GM18873 (cell line): ENCODE results near the gene SSX2IP.
A peak's percentile ranks its signal among the peaks of the same experiment; 100 is the strongest.
"Not testable (repeated sequence)": the region's sequence is repeated elsewhere in the genome, so short reads cannot be mapped to it uniquely, and the experiment has no call there.

Experiments used
- ATAC-seq: cut with Tn5 transposase; IDR thresholded peaks from one replicate; pipeline ENCODE4 v1.9.1; 2021; ENCODE audit warnings: mild to moderate bottlenecking, moderate library complexity, moderate number of reproducible peaks; ENCODE audit not compliant: unreplicated experiment, low FRiP score

Gene SSX2IP

DNA sequence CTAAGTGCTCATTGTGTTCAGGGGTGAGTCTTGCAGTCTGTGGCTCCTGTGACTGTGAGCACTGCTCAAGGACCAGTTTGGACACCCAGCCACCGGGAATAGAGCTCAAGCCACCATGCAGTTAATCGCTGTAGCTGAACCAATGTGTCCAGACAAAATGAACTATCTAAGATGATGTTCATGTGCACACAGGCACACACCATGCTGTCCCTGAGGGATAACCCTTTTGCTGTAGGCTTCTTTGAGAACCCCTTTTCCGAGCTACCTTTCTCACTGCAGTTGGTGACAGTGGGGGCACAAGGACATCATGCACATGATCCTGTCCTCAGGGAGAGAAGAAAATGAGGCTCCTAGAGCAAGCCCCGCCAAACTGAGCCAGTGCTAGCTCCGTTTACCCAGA, 65.4 kb downstream of the SSX2IP start:
- ATAC-seq, result no peak

DNA sequence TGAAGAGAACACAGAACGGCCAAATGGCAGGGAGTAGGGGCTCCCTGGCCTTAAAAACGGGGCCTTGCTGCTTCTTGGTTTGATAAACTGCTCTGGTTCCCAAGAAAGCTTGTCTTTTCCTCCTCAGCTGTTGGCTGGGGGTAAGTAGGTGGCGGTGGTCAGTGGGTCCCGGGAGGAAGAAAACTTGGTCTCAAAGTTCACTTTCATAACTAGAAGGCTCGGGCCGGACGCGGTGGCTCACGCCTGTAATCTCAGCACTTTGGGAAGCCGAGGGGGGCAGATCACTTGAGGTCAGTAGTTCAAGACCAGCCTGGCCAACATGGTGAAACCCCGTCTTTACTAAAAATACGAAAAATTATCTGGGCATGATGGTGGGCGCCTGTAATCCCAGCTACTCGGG, 68.7 kb downstream of the SSX2IP start:
- no peak for ATAC-seq

GRCh38 chr1:84620720-84621313, 69.4 kb downstream of the SSX2IP start:
- peak; percentile 85 for ATAC-seq

GRCh38 chr1:84619383-84620102, 70.7 kb downstream of the SSX2IP start:
- no peak for ATAC-seq

- no peak for ATAC-seq
Measured at GRCh38 chr1:84617349-84617748, 72.9 kb downstream of the SSX2IP start.

DNA sequence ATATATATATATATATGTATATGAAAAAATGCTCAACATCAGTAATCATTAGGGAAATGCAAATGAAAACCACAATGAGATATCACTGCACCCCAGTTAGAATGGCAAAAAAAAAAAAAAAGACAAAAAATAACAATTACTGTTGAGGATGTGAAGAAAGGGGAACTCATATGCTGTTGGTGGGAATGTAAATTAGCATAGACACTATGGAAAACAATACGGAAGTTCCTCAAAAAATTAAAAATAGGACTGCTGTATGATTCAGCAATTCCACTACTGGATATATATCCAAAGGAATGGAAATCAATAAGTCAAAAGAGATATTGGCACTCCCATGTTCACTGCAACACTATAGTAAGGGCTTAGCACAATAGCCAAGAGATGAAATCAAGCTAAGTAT, 74.5 kb downstream of the SSX2IP start:
- ATAC-seq, result no peak

GRCh38 chr1:84613887-84614286, 76.4 kb downstream of the SSX2IP start:
- ATAC-seq, result no peak

GRCh38 chr1:84613026-84613425, 77.2 kb downstream of the SSX2IP start:
- no peak for ATAC-seq

DNA sequence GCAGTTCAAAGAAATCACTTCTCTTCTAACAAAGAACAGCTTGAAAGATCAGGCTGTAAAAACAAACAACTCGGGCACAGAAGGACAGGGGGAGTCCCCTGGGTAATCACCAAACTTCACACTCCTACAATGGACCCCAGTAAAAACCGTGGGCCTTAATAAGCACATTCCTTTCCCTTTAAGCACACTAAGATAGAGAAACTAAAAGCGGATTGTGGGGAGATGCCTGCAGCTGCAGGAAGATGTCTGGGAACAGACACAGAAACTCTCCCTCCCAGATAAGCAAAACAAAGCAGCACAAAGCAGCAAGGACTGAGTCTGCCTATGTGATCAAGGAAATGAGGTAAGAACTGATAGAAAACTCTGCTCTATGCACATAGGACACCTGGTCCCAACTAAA, 78.5 kb downstream of the SSX2IP start:
- ATAC-seq, result no peak

- no peak for ATAC-seq
Measured at GRCh38 chr1:84611091-84611490, 79.2 kb downstream of the SSX2IP start.

DNA sequence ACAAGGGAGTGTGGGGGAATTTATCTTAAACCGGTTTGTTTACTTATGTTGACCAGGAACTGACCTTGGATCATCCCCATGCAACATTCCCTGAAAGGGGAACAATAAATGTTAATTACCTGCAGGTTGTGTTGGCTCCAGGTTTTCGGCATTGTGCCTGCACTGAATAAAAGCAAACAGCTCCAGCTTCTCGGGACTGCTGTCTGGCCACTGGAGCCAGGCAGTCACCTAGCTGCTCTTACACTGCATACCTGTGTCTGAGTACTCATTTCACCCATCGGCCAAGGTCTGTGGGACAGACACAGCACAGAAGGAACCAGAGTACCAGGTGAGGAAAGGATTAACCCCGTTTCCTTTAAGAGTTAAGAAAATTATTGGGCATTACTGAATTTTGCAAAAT, 83.3 kb downstream of the SSX2IP start:
- no peak for ATAC-seq

- ATAC-seq, result no peak
Measured at GRCh38 chr1:84605157-84605556, 85.1 kb downstream of the SSX2IP start.

GRCh38 chr1:84603941-84604830, 86.1 kb downstream of the SSX2IP start:
- ATAC-seq, result no peak

GRCh38 chr1:84603223-84603622, 87.0 kb downstream of the SSX2IP start:
- ATAC-seq, result no peak

GRCh38 chr1:84600796-84601195, 89.5 kb downstream of the SSX2IP start:
- no peak for ATAC-seq

DNA sequence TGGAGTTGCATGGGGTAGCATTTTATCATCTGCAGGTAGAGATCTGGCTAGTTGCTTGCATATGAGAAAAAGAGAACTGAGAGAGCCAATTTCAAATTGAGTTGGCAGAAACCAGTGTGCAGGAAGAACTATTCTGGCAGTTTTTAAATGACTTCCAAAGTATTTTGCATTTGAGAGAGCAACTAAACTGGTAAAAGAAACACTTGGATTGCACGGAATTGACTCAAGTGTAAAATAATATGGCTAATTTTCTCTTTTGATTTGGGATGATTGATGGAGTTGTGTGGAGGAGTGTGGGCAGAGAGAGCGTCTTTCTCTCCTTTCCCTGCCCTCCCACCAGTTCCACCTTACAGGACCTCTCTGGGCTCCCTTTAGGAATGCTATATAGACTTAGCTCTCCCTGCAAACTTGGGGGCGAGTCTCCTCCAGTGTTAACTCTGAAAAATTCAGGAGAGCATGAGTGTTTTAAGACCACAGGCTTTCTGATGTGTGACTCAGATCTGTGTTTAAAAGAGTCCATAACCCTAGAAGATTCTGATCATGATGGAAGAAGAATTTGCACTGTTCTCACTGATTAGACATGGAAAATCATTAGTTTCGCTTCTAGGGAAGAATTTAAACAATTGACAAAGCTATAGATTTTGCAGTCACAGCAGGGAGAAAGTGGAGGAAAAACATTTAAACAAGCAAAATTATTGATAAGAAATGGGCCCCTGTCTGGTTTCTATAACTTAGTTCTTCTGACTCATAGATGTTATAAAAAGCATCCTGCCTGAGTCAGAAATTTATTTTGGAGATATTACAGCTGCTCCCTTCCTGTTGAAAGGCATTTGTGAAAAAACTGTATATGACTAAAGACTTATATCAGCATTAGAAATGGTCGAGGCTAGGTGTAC, 91.2 kb downstream of the SSX2IP start:
- ATAC-seq, result peak; percentile 76

GRCh38 chr1:84598418-84598817, 91.8 kb downstream of the SSX2IP start:
- no peak for ATAC-seq

- ATAC-seq, result no peak
Measured at GRCh38 chr1:84597011-84597410, 93.2 kb downstream of the SSX2IP start.

DNA sequence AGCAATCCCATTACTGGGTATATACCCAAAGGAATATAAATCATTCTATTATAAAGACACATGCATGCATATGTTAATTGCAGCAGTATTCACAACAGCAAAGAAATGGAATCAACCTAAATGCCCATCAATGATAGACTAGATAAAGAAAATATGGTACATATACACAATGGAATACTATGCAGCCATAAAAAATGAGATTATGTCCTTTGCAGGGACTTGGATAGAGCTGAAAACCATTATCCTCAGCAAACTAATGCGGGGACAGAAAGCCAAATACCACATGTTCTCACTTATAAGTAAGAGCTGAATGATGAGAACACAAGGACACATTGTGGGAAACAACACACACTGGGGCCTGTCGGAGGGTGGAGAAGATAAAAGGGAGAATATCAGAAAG, 95.3 kb downstream of the SSX2IP start:
- ATAC-seq, result not testable (repeated sequence)
